ENCODE data around the gene LENEP.

DNA sequence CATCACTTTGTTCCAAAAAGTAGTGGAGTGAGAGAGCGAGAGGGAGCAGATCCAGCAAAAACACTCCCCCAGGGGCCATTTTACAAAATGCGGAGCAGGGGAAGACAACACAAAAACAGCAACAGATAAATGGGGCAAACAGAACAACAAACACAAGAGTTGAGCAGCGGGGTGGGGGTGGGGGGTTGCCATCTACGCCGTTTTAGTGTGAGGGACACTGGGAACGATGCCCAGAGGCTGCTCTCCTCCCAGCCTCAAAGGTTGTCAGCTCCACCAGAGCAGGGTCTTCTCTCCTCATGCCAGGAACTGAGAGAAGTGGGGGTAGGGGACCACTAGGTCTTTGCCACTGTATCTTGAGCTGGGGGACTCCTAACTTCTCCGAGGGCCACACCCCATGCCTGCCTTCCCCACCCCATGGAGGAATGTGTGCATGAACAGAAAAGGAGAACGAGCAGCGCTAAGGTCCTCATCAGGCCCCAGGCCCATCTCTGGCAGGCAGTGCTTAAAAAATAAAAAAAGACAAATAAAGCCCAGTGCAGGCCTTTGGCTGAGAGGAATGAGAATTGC is 36.2 kb upstream of the LENEP start:
- TF ChIP-seq CTCF (IDR thresholded peaks at IDR 0.05) (no peak), POLR2A (IDR thresholded peaks at IDR 0.05) (no peak)

Measured in heart left ventricle (tissue), 13 donors.